Ovary (tissue), 9 donors: ENCODE results near the gene THRB. TPM values are rescaled to one million over a fixed set of nuclear protein-coding genes. Genes with fewer than 3 reads are reported as not detected.

ENCODE experiments used
- DNase-seq, 5 donors: peaks; one replicate each; pipeline ENCODE4 v3.0.0-alpha.2; 2019 to 2020
- H3K27ac ChIP-seq, 2 donors: fragments of 200-600 bp; one replicate each; pipeline versions ENCODE4 v1.5.1 to v1.8.0; 2019 to 2022
- H3K27me3 ChIP-seq: fragments of 200-600 bp; one replicate; pipeline ENCODE4 v1.8.0; 2022
- H3K36me3 ChIP-seq: fragments of 200-600 bp; sonication (generic); one replicate; pipeline ENCODE4 v1.5.1; 2019
- H3K4me1 ChIP-seq: one replicate; pipeline ENCODE4 v1.8.1; 2013; ENCODE audit warnings: mild to moderate bottlenecking, moderate library complexity; ENCODE audit not compliant: insufficient read depth
- H3K4me3 ChIP-seq: fragments of 200-600 bp; sonication (generic); one replicate; pipeline ENCODE4 v1.5.1; 2017
- H3K9me3 ChIP-seq, 2 donors: fragments of 200-600 bp in 1 of 2; sonication (generic) in 1 of 2; one replicate each; pipeline versions ENCODE4 v1.5.1 to v1.8.1; 2013 to 2019; ENCODE audit warnings: mild to moderate bottlenecking in 1 of 2, moderate library complexity in 1 of 2
- EP300 ChIP-seq: sonication (generic); formaldehyde crosslinking; IDR thresholded peaks from one replicate; pipeline ENCODE4 v1.6.1; 2017; ENCODE audit warnings: antibody characterized with exemption
- POLR2A ChIP-seq: fragments of 450-650 bp; IDR thresholded peaks from one replicate; pipeline ENCODE4 v1.6.1; 2017; ENCODE audit warnings: antibody characterized with exemption, mild to moderate bottlenecking, moderate library complexity
- WGBS, 3 donors: extraction: QIAGEN DNeasy Blood & Tissue Kit in 1 of 3; methylation state at CpG; one replicate each; pipeline versions ENCODE4 v1.1.5 to v1.1.7; 2013 to 2017; 5-methylcytosine and 5-hydroxymethylcytosine counted together
- intact Hi-C, 4 donors: fragments of 100-400 bp; cut with DNase I; formaldehyde crosslinking; loops; one replicate each; pipeline versions ENCODE4 v1.11.0 to v1.15.1; 2022 to 2023
- polyA plus RNA-seq, 2 donors: library from polyadenylated mRNA; stranded (reverse); fragments of 200-250 nt in 1 of 2; fragments of 350-450 nt in 1 of 2; fragmentation: Illumina TruSeq in 1 of 2; extraction: RNeasy Lipid Tissue Mini Kit (QIAGEN cat#74804) in 1 of 2; gene quantifications; one replicate each; pipeline ENCODE4 v1.2.3, GENCODE V29; 2013 to 2014
- total RNA-seq, 7 donors: library from RNA; depleted of rRNA in 2 of 7; stranded (reverse); fragments of >200 nt in 2 of 7; fragmentation: NEBNext Ultra II Directional in 3 of 7; extraction: Animal tissue kit (Norgen Biotek cat#: 25700) in 3 of 7; gene quantifications; one replicate each; pipeline versions ENCODE4 v1.1.0 to v1.2.4, GENCODE V29; 2016 to 2023
- TF ChIP-seq, protein P1 (sequence below), 3 donors: fragments of 450-650 bp in 2 of 3; fragments of 200-600 bp in 1 of 3; IDR thresholded peaks; one replicate each; pipeline versions ENCODE4 v1.5.1 to v1.8.0; 2016 to 2022; ENCODE audit warnings: antibody characterized with exemption in 3 of 3, mild to moderate bottlenecking in 1 of 3
- donor health status: DM: no; HTN: no; CAD: no; lungs with moderate emphysema.
- donor health status: DM: no; HTN: no; CAD: no.
- donor health status: Bipolar disorder and iron deficiency.
- donor health status: DM: yes; HTN: yes; CAD: no.
- donor health status: DM: no; HTN: no; CAD: no.
- donor health status: DM: yes; HTN: yes; CAD: no.

Gene THRB
- total and polyA plus RNA-seq, 9 donors, result 0.91 to 6.5 (median 3.2) TPM

DNA sequence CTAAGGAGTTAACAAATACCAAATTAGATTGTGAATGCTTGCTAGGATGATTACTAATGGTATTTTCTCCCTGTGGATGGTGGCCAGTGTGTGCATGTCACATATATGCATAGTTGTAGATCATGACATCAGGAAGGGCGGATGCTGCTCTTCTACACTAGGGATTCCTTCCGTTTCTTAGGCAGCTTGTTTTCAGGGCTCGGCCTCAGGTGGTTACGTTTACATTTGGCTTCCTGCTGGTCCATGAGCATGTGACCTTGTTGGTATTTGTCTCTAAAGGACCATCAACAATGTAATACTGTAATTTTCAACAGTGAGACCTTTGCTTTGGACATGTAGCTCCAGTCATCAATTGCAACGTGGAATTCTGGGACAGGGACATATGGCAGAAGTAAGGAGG, 328.1 kb downstream of the THRB start:
- no peaks in the 10 kb centered on the region for H3K27me3 ChIP-seq
- DNase-seq, result no peak
- no peak overlapping the region for H3K4me3 ChIP-seq
- H3K27ac ChIP-seq, result no peak overlapping the region
- 86 to 92% (median 88%) methylated on average over 5 of the region's 5 CpGs for WGBS, 3 donors
- no peaks in the 10 kb centered on the region for H3K4me1 ChIP-seq
- TF ChIP-seq POLR2A, result no peak
- no peak for TF ChIP-seq EP300
- TF ChIP-seq, protein P1, sequence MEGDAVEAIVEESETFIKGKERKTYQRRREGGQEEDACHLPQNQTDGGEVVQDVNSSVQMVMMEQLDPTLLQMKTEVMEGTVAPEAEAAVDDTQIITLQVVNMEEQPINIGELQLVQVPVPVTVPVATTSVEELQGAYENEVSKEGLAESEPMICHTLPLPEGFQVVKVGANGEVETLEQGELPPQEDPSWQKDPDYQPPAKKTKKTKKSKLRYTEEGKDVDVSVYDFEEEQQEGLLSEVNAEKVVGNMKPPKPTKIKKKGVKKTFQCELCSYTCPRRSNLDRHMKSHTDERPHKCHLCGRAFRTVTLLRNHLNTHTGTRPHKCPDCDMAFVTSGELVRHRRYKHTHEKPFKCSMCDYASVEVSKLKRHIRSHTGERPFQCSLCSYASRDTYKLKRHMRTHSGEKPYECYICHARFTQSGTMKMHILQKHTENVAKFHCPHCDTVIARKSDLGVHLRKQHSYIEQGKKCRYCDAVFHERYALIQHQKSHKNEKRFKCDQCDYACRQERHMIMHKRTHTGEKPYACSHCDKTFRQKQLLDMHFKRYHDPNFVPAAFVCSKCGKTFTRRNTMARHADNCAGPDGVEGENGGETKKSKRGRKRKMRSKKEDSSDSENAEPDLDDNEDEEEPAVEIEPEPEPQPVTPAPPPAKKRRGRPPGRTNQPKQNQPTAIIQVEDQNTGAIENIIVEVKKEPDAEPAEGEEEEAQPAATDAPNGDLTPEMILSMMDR (IDR thresholded peaks at IDR 0.05), result no peak
- intact Hi-C loops, result no loop called here
- H3K9me3 ChIP-seq, result no peaks in the 10 kb centered on the region
- H3K36me3 ChIP-seq, result no peaks in the 10 kb centered on the region

DNA sequence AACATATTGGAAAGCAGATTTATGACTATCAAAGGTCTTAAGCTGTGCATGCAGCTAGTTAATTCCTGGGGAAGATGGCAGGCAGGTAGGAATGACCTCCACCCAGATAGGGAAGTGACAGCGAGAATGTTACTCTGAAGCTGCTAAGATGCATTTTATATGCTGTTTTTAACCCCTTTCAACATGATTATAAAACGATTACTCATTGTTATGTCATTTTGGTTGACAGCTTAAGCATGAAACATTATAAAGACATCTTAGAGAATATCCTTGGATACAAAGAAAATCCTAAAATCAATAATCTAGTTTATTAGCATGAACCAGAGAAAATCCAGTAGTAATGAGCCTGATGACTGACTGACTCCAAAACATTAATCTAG, 329.1 kb downstream of the THRB start:
- 84 to 86% (median 84%) methylated on average over 2 of the region's 2 CpGs for WGBS, 3 donors

DNA sequence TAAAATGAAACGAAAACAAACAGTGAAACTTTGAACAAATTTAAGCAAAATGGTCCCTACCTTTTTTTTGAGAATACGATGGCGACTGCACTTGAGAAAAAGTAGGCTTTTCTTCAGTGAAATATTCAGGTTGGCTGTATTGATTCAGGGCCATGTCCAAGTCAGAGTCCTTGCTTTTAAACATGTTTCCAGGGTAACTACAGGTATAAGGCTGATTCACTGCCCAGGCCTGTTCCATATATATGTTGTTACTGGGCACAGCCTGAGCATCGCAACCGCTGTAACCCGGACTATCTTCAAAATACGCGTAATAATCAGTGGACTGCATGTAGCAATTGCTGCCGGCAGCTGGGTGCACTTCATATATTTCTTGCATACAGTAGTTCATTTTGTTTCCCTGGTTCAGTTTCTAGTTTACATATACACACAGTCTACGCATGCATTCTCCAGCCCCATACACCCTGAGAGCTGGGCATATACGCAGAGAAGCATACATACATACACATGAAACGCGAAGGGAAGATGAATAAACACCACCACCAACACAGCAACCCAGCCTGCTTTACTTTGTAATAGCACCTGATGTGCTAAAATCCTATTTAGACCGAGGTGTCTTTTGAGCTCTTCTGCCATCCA, 329.6 kb downstream of the THRB start:
- peaks cover 4% of the 10 kb centered on the region for H3K4me1 ChIP-seq
- no peak for DNase-seq
- no peak overlapping the region for H3K27ac ChIP-seq
- intact Hi-C loops, result no loop called here
- 96 to 97% (median 96%) methylated on average over 14 of the region's 14 CpGs for WGBS, 3 donors
- no peak for TF ChIP-seq EP300
- no peak for TF ChIP-seq POLR2A
- no peaks in the 10 kb centered on the region for H3K27me3 ChIP-seq
- H3K9me3 ChIP-seq, result no peaks in the 10 kb centered on the region
- no peak overlapping the region for H3K4me3 ChIP-seq
- no peaks in the 10 kb centered on the region for H3K36me3 ChIP-seq

More for the DNA sequence above, 329.1 kb downstream of the THRB start:
- H3K27ac ChIP-seq, result no peak overlapping the region
- H3K4me3 ChIP-seq, result no peak overlapping the region
- H3K27me3 ChIP-seq, result no peaks in the 10 kb centered on the region
- TF ChIP-seq, protein P1 (IDR thresholded peaks at IDR 0.05), result no peak
- no peak for TF ChIP-seq EP300
- no peaks in the 10 kb centered on the region for H3K9me3 ChIP-seq
- DNase-seq, result no peak
- intact Hi-C loops, result no loop called here
- H3K36me3 ChIP-seq, result no peaks in the 10 kb centered on the region
- peaks cover 2% of the 10 kb centered on the region for H3K4me1 ChIP-seq

DNA sequence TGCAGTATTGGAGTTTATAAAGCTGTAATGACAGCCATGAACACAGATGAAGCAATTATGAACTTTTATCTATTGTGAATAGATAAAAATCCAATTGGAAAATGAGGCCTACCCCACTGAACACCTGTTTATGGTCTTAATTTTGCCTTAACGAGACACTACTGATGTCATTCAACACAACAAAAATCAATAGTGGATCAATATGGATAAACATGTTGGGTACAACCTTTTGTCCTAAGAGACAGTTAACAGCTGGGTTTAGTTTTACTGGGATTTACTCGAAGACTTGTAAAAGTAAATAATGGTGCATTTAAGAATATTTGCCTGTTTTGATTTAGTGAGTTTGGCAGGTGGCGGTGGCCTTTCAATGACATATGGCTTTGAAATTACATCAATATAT, 331.7 kb downstream of the THRB start:
- 85 to 88% (median 86%) methylated on average over 3 of the region's 3 CpGs for WGBS, 3 donors
- H3K36me3 ChIP-seq, result no peaks in the 10 kb centered on the region
- intact Hi-C loops, result no loop called here
- peaks cover 4% of the 10 kb centered on the region for H3K4me1 ChIP-seq
- H3K27ac ChIP-seq, result no peak overlapping the region
- H3K9me3 ChIP-seq, result no peaks in the 10 kb centered on the region
- no peaks in the 10 kb centered on the region for H3K27me3 ChIP-seq
- H3K4me3 ChIP-seq, result no peak overlapping the region
- no peak for TF ChIP-seq EP300
- no peak for TF ChIP-seq POLR2A
- no peak for DNase-seq

DNA sequence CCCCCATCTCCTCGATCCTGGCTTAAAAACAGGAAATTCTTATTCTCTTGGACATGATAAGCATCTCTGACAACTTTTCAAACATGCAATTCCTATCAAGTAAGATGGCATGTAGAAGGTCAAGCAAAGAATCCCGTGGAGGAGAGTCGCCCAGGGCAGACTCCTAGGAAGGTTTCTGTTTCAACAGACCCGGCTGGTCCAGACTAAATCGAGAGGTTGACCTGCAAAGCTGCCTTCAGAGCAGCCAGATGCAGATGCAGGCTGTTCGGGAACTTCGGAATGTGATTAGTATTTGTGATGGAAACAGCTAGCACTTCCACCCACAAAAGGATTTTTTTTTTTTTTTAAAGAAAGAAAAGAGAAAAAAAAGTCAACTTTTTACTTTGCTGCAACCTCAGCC, 332.8 kb downstream of the THRB start:
- TF ChIP-seq EP300 (no peak), POLR2A (no peak)
- TF ChIP-seq, protein P1 (IDR thresholded peaks at IDR 0.05), result no peak
- Histone ChIP-seq H3K27ac (no peak overlapping the region), H3K4me3 (no peak overlapping the region), H3K36me3 (no peaks in the 10 kb centered on the region), H3K27me3 (no peaks in the 10 kb centered on the region), H3K4me1 (peaks cover 4% of the 10 kb centered on the region), H3K9me3 (no peaks in the 10 kb centered on the region)
- DNase-seq, result no peak
- intact Hi-C loops, result no loop called here
- 20 to 50% (median 22%) methylated on average over 7 of the region's 7 CpGs for WGBS, 3 donors
